Loucy (cell line): ENCODE data around the gene ATXN7L3.
"Not testable (repeated sequence)": the region's sequence is repeated elsewhere in the genome, so short reads cannot be mapped to it uniquely, and the experiment has no call there.

ENCODE experiments used
- H2AFZ ChIP-seq: fragments of 200-600 bp; sonication (generic); 2 replicates; pipeline ENCODE4 v1.6.0; 2016; ENCODE audit warnings: antibody characterized with exemption, mild to moderate bottlenecking, low read length, moderate library complexity
- H3F3A ChIP-seq: fragments of 200-600 bp; 2 replicates; pipeline ENCODE4 v1.6.0; 2016; ENCODE audit warnings: antibody characterized with exemption, low read depth, mild to moderate bottlenecking
- H3K27me3 ChIP-seq: fragments of 200-600 bp; sonication (generic); 2 replicates; pipeline ENCODE4 v1.6.1; 2014; ENCODE audit warnings: low read length, mild to moderate bottlenecking; ENCODE audit not compliant: insufficient read depth, poor library complexity, severe bottlenecking
- H3K36me3 ChIP-seq: fragments of 200-600 bp; sonication (generic); 2 replicates; pipeline ENCODE4 v1.6.1; 2016; ENCODE audit warnings: low read length; ENCODE audit not compliant: insufficient read depth
- H3K4me1 ChIP-seq: fragments of 200-600 bp; sonication (generic); 2 replicates; pipeline ENCODE4 v1.5.1; 2014; ENCODE audit warnings: low read length, mild to moderate bottlenecking; ENCODE audit not compliant: insufficient read depth, poor library complexity, severe bottlenecking
- H3K4me2 ChIP-seq: fragments of 200-600 bp; sonication (generic); 2 replicates; pipeline ENCODE4 v1.6.0; 2014; ENCODE audit warnings: antibody characterized with exemption, low read length, low read depth, mild to moderate bottlenecking; ENCODE audit not compliant: poor library complexity, severe bottlenecking
- H3K4me3 ChIP-seq: fragments of 200-600 bp; sonication (generic); 2 replicates; pipeline ENCODE4 v1.5.1; 2014; ENCODE audit warnings: low read length, mild to moderate bottlenecking, mixed read lengths; ENCODE audit not compliant: poor library complexity, severe bottlenecking
- H3K79me2 ChIP-seq: fragments of 200-600 bp; sonication (generic); 2 replicates; pipeline ENCODE4 v1.6.1; 2014; ENCODE audit warnings: low read length; ENCODE audit not compliant: insufficient read depth
- H3K9ac ChIP-seq: fragments of 200-600 bp; sonication (generic); 2 replicates; pipeline ENCODE4 v1.6.0; 2014; ENCODE audit warnings: mild to moderate bottlenecking, low read depth, low read length, moderate library complexity; ENCODE audit not compliant: poor library complexity, severe bottlenecking
- H3K9me2 ChIP-seq: fragments of 200-600 bp; sonication (generic); replicated peaks from 2 replicates; pipeline ENCODE4 v1.6.1; 2016; ENCODE audit warnings: low read depth, low read length, mixed read lengths
- H3K9me3 ChIP-seq: fragments of 200-600 bp; sonication (generic); 2 replicates; pipeline ENCODE4 v1.6.1; 2014; ENCODE audit warnings: mild to moderate bottlenecking, antibody characterized with exemption, low read length, low read depth; ENCODE audit not compliant: insufficient read depth
- H4K20me1 ChIP-seq: fragments of 200-600 bp; sonication (generic); 2 replicates; pipeline ENCODE4 v1.6.0; 2014; ENCODE audit warnings: antibody characterized with exemption, low read length, mild to moderate bottlenecking; ENCODE audit not compliant: insufficient read depth, poor library complexity, severe bottlenecking
- EZH2phosphoT487 ChIP-seq: fragments of 200-600 bp; IDR thresholded peaks from 2 replicates; pipeline ENCODE4 v1.6.1; 2018; ENCODE audit warnings: antibody characterized with exemption, mild to moderate bottlenecking, moderate library complexity, borderline replicate concordance
- TF ChIP-seq, protein P1 (sequence below): fragments of 200-600 bp; sonication (generic); conservative IDR thresholded peaks from 2 replicates; pipeline ENCODE4 v1.5.1; 2014; ENCODE audit warnings: mild to moderate bottlenecking, antibody characterized with exemption, low read length

The ATXN7L3 gene

DNA sequence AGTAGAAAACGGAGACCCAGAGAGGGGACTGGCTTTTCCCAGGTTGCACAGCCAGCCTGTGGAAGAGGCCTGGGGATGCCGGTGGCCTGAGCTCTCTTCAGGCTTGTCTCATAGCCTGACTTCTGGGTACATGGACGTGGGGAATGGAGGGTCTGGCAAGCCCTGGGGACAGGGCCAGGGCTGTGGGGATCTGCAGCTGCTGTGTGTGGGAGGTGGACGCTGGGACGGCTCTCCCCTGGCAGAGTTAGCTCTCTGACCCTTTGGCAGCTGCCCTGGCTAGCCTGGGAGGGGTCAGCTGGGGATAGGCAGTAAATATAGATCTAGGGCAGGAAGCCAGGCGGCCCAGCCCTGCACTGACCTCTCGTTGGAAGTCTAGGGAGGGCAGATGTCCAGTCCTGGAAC lies 47.8 kb upstream of the ATXN7L3 start:
- H3K4me1 ChIP-seq: peaks cover 26% of the 10 kb centered on the region
- peak overlapping the region; percentile 83; the same call in 1 of the 2 replicates for H2AFZ ChIP-seq
- H3F3A ChIP-seq: no peaks in the 10 kb centered on the region
- H3K79me2 ChIP-seq: no peaks in the 10 kb centered on the region
- peak overlapping the region; percentile 50 for H3K9ac ChIP-seq
- H3K27me3 ChIP-seq: no peaks in the 10 kb centered on the region
- H3K4me3 ChIP-seq: no peak overlapping the region
- TF ChIP-seq, protein P1, sequence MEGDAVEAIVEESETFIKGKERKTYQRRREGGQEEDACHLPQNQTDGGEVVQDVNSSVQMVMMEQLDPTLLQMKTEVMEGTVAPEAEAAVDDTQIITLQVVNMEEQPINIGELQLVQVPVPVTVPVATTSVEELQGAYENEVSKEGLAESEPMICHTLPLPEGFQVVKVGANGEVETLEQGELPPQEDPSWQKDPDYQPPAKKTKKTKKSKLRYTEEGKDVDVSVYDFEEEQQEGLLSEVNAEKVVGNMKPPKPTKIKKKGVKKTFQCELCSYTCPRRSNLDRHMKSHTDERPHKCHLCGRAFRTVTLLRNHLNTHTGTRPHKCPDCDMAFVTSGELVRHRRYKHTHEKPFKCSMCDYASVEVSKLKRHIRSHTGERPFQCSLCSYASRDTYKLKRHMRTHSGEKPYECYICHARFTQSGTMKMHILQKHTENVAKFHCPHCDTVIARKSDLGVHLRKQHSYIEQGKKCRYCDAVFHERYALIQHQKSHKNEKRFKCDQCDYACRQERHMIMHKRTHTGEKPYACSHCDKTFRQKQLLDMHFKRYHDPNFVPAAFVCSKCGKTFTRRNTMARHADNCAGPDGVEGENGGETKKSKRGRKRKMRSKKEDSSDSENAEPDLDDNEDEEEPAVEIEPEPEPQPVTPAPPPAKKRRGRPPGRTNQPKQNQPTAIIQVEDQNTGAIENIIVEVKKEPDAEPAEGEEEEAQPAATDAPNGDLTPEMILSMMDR: no peak
- no peak for TF ChIP-seq EZH2phosphoT487
- no peaks in the 10 kb centered on the region for H3K36me3 ChIP-seq
- H3K9me2 ChIP-seq: no peaks in the 10 kb centered on the region
- H4K20me1 ChIP-seq: no peaks in the 10 kb centered on the region
- H3K4me2 ChIP-seq: peak overlapping the region; percentile 77
- no peaks in the 10 kb centered on the region for H3K9me3 ChIP-seq

DNA sequence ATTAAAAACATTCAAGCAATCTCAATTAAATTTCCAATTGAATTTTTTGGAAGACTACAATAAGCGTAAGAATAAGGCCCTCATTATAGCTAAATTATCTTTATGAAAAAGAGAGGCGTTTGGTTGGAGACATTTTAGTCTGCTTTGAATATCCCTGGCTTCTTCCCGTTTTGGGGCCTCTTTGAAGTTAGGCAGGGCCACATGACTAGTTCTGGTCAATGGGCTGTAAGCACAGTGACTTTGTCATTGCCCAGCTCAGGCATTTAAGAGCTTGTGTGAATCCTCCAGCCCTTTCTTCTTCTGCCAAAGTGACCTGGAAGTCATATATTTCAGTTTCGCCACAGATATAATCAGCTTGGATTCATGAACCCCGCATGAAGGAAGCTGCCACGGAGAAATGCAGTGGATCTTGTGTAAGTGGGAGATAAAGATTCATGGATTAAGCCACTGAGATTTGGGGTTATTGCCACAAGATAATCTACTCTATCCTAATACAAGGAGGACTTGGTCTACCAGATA lies 41.5 kb upstream of the ATXN7L3 start:
- H3K4me2 ChIP-seq: no peak overlapping the region
- no peaks in the 10 kb centered on the region for H3K36me3 ChIP-seq
- no peaks in the 10 kb centered on the region for H3K27me3 ChIP-seq
- H3K4me3 ChIP-seq: no peak overlapping the region
- H4K20me1 ChIP-seq: no peaks in the 10 kb centered on the region
- no peaks in the 10 kb centered on the region for H3K9me2 ChIP-seq
- H3K9me3 ChIP-seq: no peaks in the 10 kb centered on the region
- no peaks in the 10 kb centered on the region for H3K79me2 ChIP-seq
- H3F3A ChIP-seq: no peaks in the 10 kb centered on the region
- TF ChIP-seq EZH2phosphoT487: no peak
- TF ChIP-seq, protein P1: no peak
- H3K4me1 ChIP-seq: peaks cover 8% of the 10 kb centered on the region
- no peak overlapping the region for H3K9ac ChIP-seq
- peak overlapping the region; percentile 42; the same call in 1 of the 2 replicates for H2AFZ ChIP-seq

GRCh38 chr17:44237886-44238285 lies 38.2 kb upstream of the ATXN7L3 start:
- H3K4me1 ChIP-seq, H2AFZ ChIP-seq, H3K4me2 ChIP-seq, H3K9ac ChIP-seq, H3K4me3 ChIP-seq, H3F3A ChIP-seq, H4K20me1 ChIP-seq, H3K9me3 ChIP-seq, H3K36me3 ChIP-seq, H3K9me2 ChIP-seq, H3K27me3 ChIP-seq, H3K79me2 ChIP-seq: not testable (repeated sequence)

DNA sequence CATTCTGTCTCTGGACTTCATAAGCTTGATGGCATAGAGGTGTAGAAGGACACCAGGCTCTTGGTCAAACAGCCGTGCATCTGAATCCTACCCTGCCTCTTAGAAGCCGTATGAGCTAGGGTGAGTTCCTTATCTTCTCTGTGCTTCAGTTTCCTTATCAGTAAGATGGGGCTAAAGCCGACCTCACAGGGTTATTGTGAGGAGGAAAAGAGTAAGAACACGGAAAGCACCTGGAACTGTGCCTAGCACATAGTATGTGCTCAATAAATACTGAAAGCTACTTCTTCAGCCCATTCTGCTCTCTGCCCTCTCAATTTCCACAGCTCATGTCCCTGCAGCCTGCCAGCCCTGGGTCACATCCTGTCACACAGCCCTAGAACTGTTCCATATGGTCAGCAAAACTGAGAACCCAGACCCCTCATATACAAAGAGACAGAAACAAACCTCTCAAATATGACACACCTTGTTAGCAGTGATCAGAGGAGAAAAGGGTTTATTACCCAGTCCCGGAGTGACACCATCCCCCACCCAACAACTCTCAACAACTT lies 36.8 kb upstream of the ATXN7L3 start:
- Histone ChIP-seq H3K27me3 (no peaks in the 10 kb centered on the region), H3K9me3 (no peaks in the 10 kb centered on the region), H3K4me3 (no peak overlapping the region), H3K9me2 (no peaks in the 10 kb centered on the region), H3K9ac (no peak overlapping the region), H3K4me1 (no peaks in the 10 kb centered on the region), H2AFZ (no peak overlapping the region), H3K79me2 (no peaks in the 10 kb centered on the region), H3F3A (no peaks in the 10 kb centered on the region), H3K4me2 (no peak overlapping the region), H3K36me3 (no peaks in the 10 kb centered on the region), H4K20me1 (no peaks in the 10 kb centered on the region)
- TF ChIP-seq, protein P1: no peak
- TF ChIP-seq EZH2phosphoT487: no peak
